HepG2 (cell line): Measurements from ENCODE around the gene ANKRD12. TPM values are rescaled to one million over a fixed set of nuclear protein-coding genes. Genes with fewer than 3 reads are reported as not detected.

ENCODE experiments used
- ATAC-seq: fragments of 200-7000 bp; cut with Tn5 transposase; 3 replicates; pipeline ENCODE4 v1.9.1; 2020; ENCODE audit warnings: mild to moderate bottlenecking, moderate library complexity
- BruUV-seq: library from RNA; stranded (reverse); fragments of 400-500 nt; replicated peaks from 2 replicates; lab custom pipeline; 2021; lab: Mats Ljungman, UMichigan
- CTCF ChIA-PET: fragments of 300-600 bp; formaldehyde crosslinking; extraction: SDS; loops from one replicate; lab custom pipeline; 2021; ENCODE audit warnings: low total read pairs, inconsistent platforms, low intra/inter-chr PET ratio; lab: Yijun Ruan, JAX
- POLR2A ChIA-PET: fragments of 350-600 bp; sonication (Branson Sonifier 250); formaldehyde crosslinking; loops from one replicate; lab custom pipeline; 2020; ENCODE audit warnings: antibody characterized with exemption, inconsistent platforms; lab: Yijun Ruan, JAX
- DNase-seq: peaks from one replicate; pipeline ENCODE4 v3.0.0-alpha.2; 2015; ENCODE audit warnings: low spot score
- FAIRE-seq: peaks from 3 replicates; lab custom pipeline; 2011; peaks lifted over from hg19 to GRCh38; lab: Jason Lieb, UNC
- H2AFZ ChIP-seq: one replicate; pipeline ENCODE4 v1.6.1; 2011; ENCODE audit warnings: low read length, inconsistent platforms
- H3K27ac ChIP-seq: fragments of 300-600 bp; 3 replicates; pipeline ENCODE4 v1.8.0; 2011; ENCODE audit warnings: mixed run types, mild to moderate bottlenecking, mixed read lengths, low read length, inconsistent platforms; ENCODE audit not compliant: insufficient read depth; ENCODE audit errors: extremely low read length
- H3K27me3 ChIP-seq, 2 experiments: fragments of 200-600 bp in 1 of 2; 2 replicates in 1 of 2; 3 replicates in 1 of 2; pipeline versions ENCODE4 v1.6.0 to v1.8.0; 2011; ENCODE audit warnings: low read length in 2 of 2, mild to moderate bottlenecking in 2 of 2, moderate library complexity in 2 of 2, inconsistent platforms in 1 of 2; ENCODE audit not compliant: insufficient read depth in 2 of 2, control insufficient read depth in 1 of 2
- H3K36me3 ChIP-seq, 2 experiments: fragments of 200-600 bp in 1 of 2; replicated peaks in 1 of 2; 2 replicates in 1 of 2; 3 replicates in 1 of 2; pipeline versions ENCODE4 v1.5.1 to v1.8.0; 2011; ENCODE audit warnings: low read length in 2 of 2, inconsistent platforms in 1 of 2; ENCODE audit not compliant: insufficient read depth in 2 of 2, control insufficient read depth in 1 of 2
- H3K4me1 ChIP-seq: 2 replicates; pipeline ENCODE4 v1.5.1; 2012; ENCODE audit warnings: low read length, inconsistent platforms; ENCODE audit not compliant: insufficient read depth
- H3K4me2 ChIP-seq: 2 replicates; pipeline ENCODE4 v1.6.0; 2011; ENCODE audit warnings: low read depth, low read length, inconsistent platforms
- H3K4me3 ChIP-seq, 3 experiments: fragments of 200-600 bp in 1 of 3; sonication (generic), shearing (Covaris generic) in 1 of 3; replicated peaks in 1 of 3; 2 replicates each; pipeline ENCODE4 v1.5.1; 2011 to 2016; ENCODE audit warnings: low read length in 3 of 3, inconsistent platforms in 2 of 3, low read depth in 2 of 3, mild to moderate bottlenecking in 2 of 3, control low read depth in 1 of 3, mixed read lengths in 1 of 3; ENCODE audit not compliant: insufficient read depth in 1 of 3
- H3K79me2 ChIP-seq: one replicate; pipeline ENCODE4 v1.6.1; 2011; ENCODE audit warnings: low read length, inconsistent platforms; ENCODE audit not compliant: insufficient read depth
- H3K9ac ChIP-seq: 2 replicates; pipeline ENCODE4 v1.6.0; 2011; ENCODE audit warnings: mild to moderate bottlenecking, low read depth, low read length, inconsistent platforms; ENCODE audit not compliant: insufficient read depth
- H3K9me3 ChIP-seq: 2 replicates; pipeline ENCODE4 v1.5.1; 2012; ENCODE audit warnings: mild to moderate bottlenecking, low read length
- H4K20me1 ChIP-seq: 2 replicates; pipeline ENCODE4 v1.6.0; 2011; ENCODE audit warnings: inconsistent platforms, mild to moderate bottlenecking, low read length, moderate library complexity; ENCODE audit not compliant: insufficient read depth
- CBX5 ChIP-seq: sonication (generic); formaldehyde crosslinking; IDR thresholded peaks from 2 replicates; pipeline ENCODE4 v1.4.0; 2020; ENCODE audit warnings: missing genetic modification reagents, borderline replicate concordance
- ETV6 ChIP-seq: sonication (generic); formaldehyde crosslinking; conservative IDR thresholded peaks from 2 replicates; pipeline ENCODE4 v1.4.0; 2020; ENCODE audit warnings: missing genetic modification reagents
- MZF1 ChIP-seq: sonication (generic); formaldehyde crosslinking; IDR thresholded peaks from 2 replicates; pipeline ENCODE4 v1.8.1; 2023; ENCODE audit warnings: mild to moderate bottlenecking, missing genetic modification reagents, borderline replicate concordance
- PAF1 ChIP-seq: IDR thresholded peaks from 2 replicates; pipeline ENCODE4 v1.6.1; 2016; ENCODE audit warnings: missing genetic modification reagents, missing compliant biosample characterization
- RBFOX2 ChIP-seq: fragments of 200-400 bp; formaldehyde crosslinking; IDR thresholded peaks from 2 replicates; pipeline ENCODE4 v1.6.1; 2017; ENCODE audit warnings: low read depth, mild to moderate bottlenecking, low read length
- SNRNP70 ChIP-seq: fragments of 200-400 bp; formaldehyde crosslinking; IDR thresholded peaks from 2 replicates; pipeline ENCODE4 v1.6.1; 2017; ENCODE audit warnings: mild to moderate bottlenecking, low read depth, low read length, moderate library complexity
- SPEN ChIP-seq: sonication (generic); formaldehyde crosslinking; IDR thresholded peaks from 2 replicates; pipeline ENCODE4 v1.5.1; 2020; ENCODE audit warnings: low read depth, mild to moderate bottlenecking, missing genetic modification reagents
- SRSF1 ChIP-seq: fragments of 200-400 bp; formaldehyde crosslinking; optimal IDR thresholded peaks from 2 replicates; pipeline ENCODE3; 2017; ENCODE audit warnings: mild to moderate bottlenecking, low read depth, low read length, moderate library complexity
- ZBTB38 ChIP-seq: sonication (generic); formaldehyde crosslinking; IDR thresholded peaks from 2 replicates; pipeline ENCODE4 v1.5.1; 2020; ENCODE audit warnings: mild to moderate bottlenecking, missing genetic modification reagents
- ZNF83 ChIP-seq: sonication (generic); formaldehyde crosslinking; IDR thresholded peaks from 2 replicates; pipeline ENCODE4 v1.4.0; 2020; ENCODE audit warnings: missing genetic modification reagents, mild to moderate bottlenecking, borderline replicate concordance
- WGBS: methylation state at CpG from one replicate; pipeline ENCODE4 v1.1.6; 2017; ENCODE audit warnings: low lambda C conversion rate; 5-methylcytosine and 5-hydroxymethylcytosine counted together
- in situ Hi-C: cut with HindIII; loops from 2 replicates; pipeline ENCODE4 v1.10.0; 2017; ENCODE audit warnings: low pct_unique_long_range_greater_than_20kb; ENCODE audit not compliant: extremely low pct_ligation_motif_present
- intact Hi-C: fragments of 100-400 bp; cut with micrococcal nuclease; formaldehyde crosslinking; loops from one replicate; pipeline ENCODE4 v1.10.0; 2022; ENCODE audit not compliant: unreplicated experiment
- polyA plus RNA-seq, 8 experiments: library from polyadenylated mRNA; depleted of rRNA in 3 of 8; stranded (reverse) in 7 of 8; unstranded in 1 of 8; fragments of >200 nt; fragmentation: Illumina TruSeq in 4 of 8; extraction: Trizol in 4 of 8; gene quantifications; 2 replicates each; pipeline versions ENCODE4 v1.2.1 to v1.2.3, GENCODE V29; 2011 to 2016; ENCODE audit warnings: low read depth in 4 of 8, missing spikeins in 1 of 8, mixed read lengths in 1 of 8; ENCODE audit not compliant: insufficient read depth in 1 of 8
- total RNA-seq, 5 experiments: library from RNA; depleted of rRNA; stranded (reverse); fragments of >200 nt; fragmentation: Illumina TruSeq; extraction: Trizol; gene quantifications; 2 replicates each; pipeline ENCODE4 v1.2.3, GENCODE V29; 2016; ENCODE audit warnings: low read depth in 1 of 5

Gene ANKRD12
- total and polyA plus RNA-seq, 2 of the 13 experiments (the other 11 are each of a cell fraction or from before 2014, with no cell fraction given), result 6.0 to 23.2 TPM

GRCh38 chr18:9097349-9097748 is 39.2 kb upstream of the ANKRD12 start:
- CTCF ChIA-PET, result no interaction called here
- TF ChIP-seq ETV6 (CRISPR knock-in tag), result no peak
- no peak for TF ChIP-seq SNRNP70
- TF ChIP-seq ZNF83 (CRISPR knock-in tag), result no peak
- TF ChIP-seq, all 625 proteins: peak for 0
- Histone ChIP-seq H3K9me3 (no peaks in the 10 kb centered on the region), H3K4me3 (no peak overlapping the region), H3K79me2 (no peaks in the 10 kb centered on the region), H3K4me2 (no peak overlapping the region), H3K4me1 (peaks cover 53% of the 10 kb centered on the region), H3K36me3 (no peaks in the 10 kb centered on the region), H3K9ac (no peak overlapping the region), H3K27me3 (no peaks in the 10 kb centered on the region), H2AFZ (no peak overlapping the region), H4K20me1 (no peaks in the 10 kb centered on the region), H3K27ac (no peak overlapping the region)
- intact Hi-C loops (no loop called here), in situ Hi-C loops (no loop called here)
- 94% methylated on average over 2 of the region's 2 CpGs for WGBS
- DNase-seq, result no peak
- no peak for FAIRE-seq
- POLR2A ChIA-PET, result no interaction called here
- no peak for ATAC-seq
- no TSS peak for BruUV-seq

GRCh38 chr18:9100796-9101195 is 35.8 kb upstream of the ANKRD12 start:
- ChIA-PET CTCF (no interaction called here), POLR2A (interaction anchor here (2.4 to 3.8 kb wide), 2 partner anchors 10 to 27 kb away, joined by 8 to 42 read pairs; no protein-coding TSS in a partner anchor)
- peaks cover 35% of the 10 kb centered on the region for H3K4me1 ChIP-seq
- H3K4me3 ChIP-seq, result no peak overlapping the region
- intact Hi-C loops, result loop anchor here (5.0 kb wide), 1 partner anchor 37 kb away; the partner anchor contains the start of gene ANKRD12
- H3K9ac ChIP-seq, result no peak overlapping the region
- ATAC-seq, result no peak
- no peaks in the 10 kb centered on the region; a peak in 1 of 5 replicates for H3K36me3 ChIP-seq
- no peak overlapping the region for H3K27ac ChIP-seq
- in situ Hi-C loops, result no loop called here
- no peak for DNase-seq
- no peak overlapping the region for H2AFZ ChIP-seq
- no peak overlapping the region for H3K4me2 ChIP-seq
- H3K79me2 ChIP-seq, result peaks cover 32% of the 10 kb centered on the region
- BruUV-seq, result no TSS peak
- WGBS, result 98% methylated on average over 3 of the region's 3 CpGs
- peaks cover 15% of the 10 kb centered on the region for H4K20me1 ChIP-seq
- no peak for TF ChIP-seq CBX5 (CRISPR knock-in tag)
- TF ChIP-seq PAF1 (CRISPR knock-in tag), result no peak
- no peak for TF ChIP-seq ZBTB38
- TF ChIP-seq MZF1 (CRISPR knock-in tag), result no peak
- no peak for TF ChIP-seq SRSF1
- no peak for TF ChIP-seq SPEN
- no peak for TF ChIP-seq RBFOX2
- FAIRE-seq, result no peak
- H3K9me3 ChIP-seq, result no peaks in the 10 kb centered on the region
- H3K27me3 ChIP-seq, result no peaks in the 10 kb centered on the region; a peak in 1 of 5 replicates
